B cell (primary cell): ENCODE results near the gene ARMC9. TPM values are rescaled to one million over a fixed set of nuclear protein-coding genes. Genes with fewer than 3 reads are reported as not detected.
"Not testable (repeated sequence)": the region's sequence is repeated elsewhere in the genome, so short reads cannot be mapped to it uniquely, and the experiment has no call there.

Experiments used
- ATAC-seq: fragments of 200-7000 bp; cut with Tn5 transposase; one replicate; pipeline ENCODE4 v1.10.0; 2021; ENCODE audit warnings: low read depth, mild to moderate bottlenecking, moderate number of reproducible peaks, moderate library complexity
- CTCF ChIA-PET: fragments of 350-600 bp; sonication (Branson Sonifier 250); formaldehyde crosslinking; loops from one replicate; lab custom pipeline; 2021; ENCODE audit warnings: antibody characterized with exemption, inconsistent platforms; lab: Charles Lee
- POLR2A ChIA-PET: fragments of 350-600 bp; sonication (Branson Sonifier 250); formaldehyde crosslinking; loops from one replicate; lab custom pipeline; 2021; ENCODE audit warnings: antibody characterized with exemption; lab: Charles Lee
- DNase-seq: peaks from one replicate; pipeline ENCODE4 v3.0.0; 2013
- H2AFZ ChIP-seq: 2 replicates; pipeline ENCODE4 v1.6.1; 2012; ENCODE audit warnings: mild to moderate bottlenecking, low read depth, low read length; ENCODE audit not compliant: insufficient read depth, poor library complexity, severe bottlenecking
- H3K27ac ChIP-seq, 2 donors: 1 replicate in 1 of 2; 2 replicates in 1 of 2; pipeline ENCODE4 v1.5.1; 2012 to 2013; ENCODE audit warnings: low read length in 2 of 2, mild to moderate bottlenecking in 2 of 2, moderate library complexity in 1 of 2
- H3K27me3 ChIP-seq, 4 experiments: fragments of 200-600 bp in 1 of 4; sonication (generic) in 1 of 4; replicated peaks in 1 of 4; 1 replicate in 2 of 4; 2 replicates in 2 of 4; pipeline versions ENCODE4 v1.6.1 to v1.7.0; 2013 to 2016; ENCODE audit warnings: low read length in 3 of 4, mild to moderate bottlenecking in 2 of 4, mixed read lengths in 1 of 4, moderate library complexity in 1 of 4; ENCODE audit not compliant: insufficient read depth in 4 of 4, control insufficient read depth in 3 of 4; ENCODE audit errors: control extremely low read depth in 1 of 4
- H3K36me3 ChIP-seq, 2 experiments: replicated peaks in 1 of 2; 1 replicate in 1 of 2; 2 replicates in 1 of 2; pipeline versions ENCODE4 v1.6.1 to v1.7.1; 2013; ENCODE audit warnings: low read length in 1 of 2; ENCODE audit not compliant: insufficient read depth in 2 of 2, control insufficient read depth in 1 of 2; ENCODE audit errors: control extremely low read depth in 1 of 2, extremely low read depth in 1 of 2
- H3K4me1 ChIP-seq, 2 donors: fragments of 200-600 bp in 1 of 2; sonication (generic) in 1 of 2; 1 replicate in 1 of 2; 2 replicates in 1 of 2; pipeline versions ENCODE4 v1.5.1 to v1.6.1; 2013 to 2017; ENCODE audit warnings: low read length in 2 of 2; ENCODE audit not compliant: control insufficient read depth in 2 of 2, insufficient read depth in 2 of 2
- H3K4me2 ChIP-seq: replicated peaks from 2 replicates; pipeline ENCODE3; 2012; ENCODE audit warnings: mild to moderate bottlenecking, low read depth, low read length; ENCODE audit not compliant: poor library complexity, severe bottlenecking
- H3K4me3 ChIP-seq, 5 experiments: fragments of 200-600 bp in 1 of 5; sonication (generic) in 1 of 5; 1 replicate in 3 of 5; 2 replicates in 2 of 5; pipeline versions ENCODE4 v1.5.1 to v1.7.0; 2011 to 2016; ENCODE audit warnings: low read length in 4 of 5, mild to moderate bottlenecking in 4 of 5, low read depth in 2 of 5, control low read depth in 1 of 5, moderate library complexity in 1 of 5; ENCODE audit not compliant: insufficient read depth in 1 of 5; ENCODE audit errors: control extremely low read depth in 1 of 5, extremely low read depth in 1 of 5
- H3K79me2 ChIP-seq: fragments of 200-600 bp; sonication (generic); one replicate; pipeline ENCODE4 v1.6.0; 2016; ENCODE audit warnings: low read length; ENCODE audit not compliant: control insufficient read depth, insufficient read depth
- H3K9ac ChIP-seq: fragments of 200-600 bp; sonication (generic); 2 replicates; pipeline ENCODE4 v1.6.1; 2017; ENCODE audit warnings: mild to moderate bottlenecking, low read length, moderate library complexity
- H3K9me3 ChIP-seq, 3 donors: one replicate each; pipeline versions ENCODE4 v1.6.1 to v1.7.1; 2013; ENCODE audit warnings: low read length in 2 of 3; ENCODE audit not compliant: control insufficient read depth in 2 of 3, insufficient read depth in 1 of 3; ENCODE audit errors: control extremely low read depth in 1 of 3
- H4K20me1 ChIP-seq: 2 replicates; pipeline ENCODE4 v1.6.0; 2012; ENCODE audit warnings: mild to moderate bottlenecking, low read length; ENCODE audit not compliant: insufficient read depth, control insufficient read depth, poor library complexity, severe bottlenecking
- H3K27ac Mint-ChIP-seq: one replicate; pipeline ENCODE4 v1.8.0; 2021; ENCODE audit warnings: mixed read lengths
- H3K27me3 Mint-ChIP-seq: one replicate; pipeline ENCODE4 v1.8.0; 2021; ENCODE audit warnings: mixed read lengths
- H3K4me1 Mint-ChIP-seq: one replicate; pipeline ENCODE4 v1.8.0; 2021; ENCODE audit warnings: mixed read lengths
- H3K4me3 Mint-ChIP-seq: one replicate; pipeline ENCODE4 v1.8.0; 2021; ENCODE audit warnings: mixed read lengths
- H3K9me3 Mint-ChIP-seq: one replicate; pipeline ENCODE4 v1.8.0; 2022; ENCODE audit warnings: mixed read lengths; ENCODE audit not compliant: insufficient read depth
- EZH2 ChIP-seq: IDR thresholded peaks from 2 replicates; pipeline ENCODE4 v1.6.1; 2012; ENCODE audit warnings: borderline replicate concordance, low read depth, mild to moderate bottlenecking, moderate library complexity, low read length; ENCODE audit not compliant: insufficient read depth, poor library complexity, severe bottlenecking
- WGBS: methylation state at CpG from one replicate; pipeline ENCODE4 v1.1.5; 2013; ENCODE audit warnings: missing lambda C conversion rate; ENCODE audit not compliant: insufficient coverage; 5-methylcytosine and 5-hydroxymethylcytosine counted together
- intact Hi-C: fragments of 100-400 bp; cut with micrococcal nuclease; formaldehyde crosslinking; loops from one replicate; pipeline ENCODE4 v1.10.0; 2022
- polyA plus RNA-seq: library from polyadenylated mRNA; depleted of rRNA; stranded (reverse); fragments of >200 nt; gene quantifications from 2 replicates; pipeline ENCODE4 v1.2.3, GENCODE V29; 2012
- total RNA-seq, 2 donors: library from RNA; stranded (reverse); fragments of 120-200 nt in 1 of 2; gene quantifications; 1 replicate in 1 of 2; 2 replicates in 1 of 2; pipeline versions ENCODE4 v1.2.3 to v1.2.4, GENCODE V29; 2013 to 2022
- TF ChIP-seq, protein P1 (sequence below): fragments of 200-600 bp; IDR thresholded peaks from one replicate; pipeline ENCODE4 v1.8.0; 2022; ENCODE audit warnings: antibody characterized with exemption, mild to moderate bottlenecking

Gene ARMC9
- total and polyA plus RNA-seq, 2 donors (not counting 1 experiment from before 2014, with no cell fraction given) = 0.40 to 5.4 TPM

DNA sequence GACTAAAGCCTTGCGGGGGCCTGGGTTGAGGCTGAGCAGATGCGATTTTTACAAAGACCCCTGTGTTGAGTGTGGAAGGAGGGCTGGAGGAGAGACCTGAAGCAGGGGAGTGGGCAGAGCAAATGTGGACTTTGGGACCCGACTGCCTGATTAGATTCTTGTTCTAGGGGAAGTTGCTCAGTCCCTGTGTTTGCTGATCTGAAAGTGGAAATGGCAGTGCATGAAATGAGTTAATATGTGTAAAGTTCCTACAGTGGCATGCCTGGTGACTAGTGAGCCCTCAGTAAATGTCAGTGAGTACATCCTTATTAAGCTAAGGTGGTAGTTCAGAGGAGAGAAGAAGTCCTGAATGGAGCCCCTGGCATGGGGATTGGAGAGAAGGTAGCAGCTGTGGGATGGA is 52.3 kb downstream of the ARMC9 start:
- no peaks in the 10 kb centered on the region for H4K20me1 ChIP-seq
- H3K4me1 ChIP-seq = no peaks in the 10 kb centered on the region
- ATAC-seq (no peak), DNase-seq (no peak)
- Mint-ChIP-seq H3K27me3 (no peaks in the 10 kb centered on the region), H3K27ac (no peak overlapping the region), H3K4me3 (no peak overlapping the region), H3K4me1 (no peaks in the 10 kb centered on the region), H3K9me3 (no peaks in the 10 kb centered on the region)
- WGBS = 90% methylated on average over 3 of the region's 3 CpGs
- intact Hi-C loops = no loop called here
- H3K27ac ChIP-seq = no peak overlapping the region
- no peaks in the 10 kb centered on the region for H3K9me3 ChIP-seq
- no peak overlapping the region for H2AFZ ChIP-seq
- no peak for TF ChIP-seq EZH2
- TF ChIP-seq, protein P1, sequence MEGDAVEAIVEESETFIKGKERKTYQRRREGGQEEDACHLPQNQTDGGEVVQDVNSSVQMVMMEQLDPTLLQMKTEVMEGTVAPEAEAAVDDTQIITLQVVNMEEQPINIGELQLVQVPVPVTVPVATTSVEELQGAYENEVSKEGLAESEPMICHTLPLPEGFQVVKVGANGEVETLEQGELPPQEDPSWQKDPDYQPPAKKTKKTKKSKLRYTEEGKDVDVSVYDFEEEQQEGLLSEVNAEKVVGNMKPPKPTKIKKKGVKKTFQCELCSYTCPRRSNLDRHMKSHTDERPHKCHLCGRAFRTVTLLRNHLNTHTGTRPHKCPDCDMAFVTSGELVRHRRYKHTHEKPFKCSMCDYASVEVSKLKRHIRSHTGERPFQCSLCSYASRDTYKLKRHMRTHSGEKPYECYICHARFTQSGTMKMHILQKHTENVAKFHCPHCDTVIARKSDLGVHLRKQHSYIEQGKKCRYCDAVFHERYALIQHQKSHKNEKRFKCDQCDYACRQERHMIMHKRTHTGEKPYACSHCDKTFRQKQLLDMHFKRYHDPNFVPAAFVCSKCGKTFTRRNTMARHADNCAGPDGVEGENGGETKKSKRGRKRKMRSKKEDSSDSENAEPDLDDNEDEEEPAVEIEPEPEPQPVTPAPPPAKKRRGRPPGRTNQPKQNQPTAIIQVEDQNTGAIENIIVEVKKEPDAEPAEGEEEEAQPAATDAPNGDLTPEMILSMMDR = no peak
- no peaks in the 10 kb centered on the region for H3K36me3 ChIP-seq
- ChIA-PET POLR2A (no interaction called here), CTCF (interaction anchor here (1.0 kb wide), 3 partner anchors 20 to 426 kb away, joined by 4 to 6 read pairs (median 4); no protein-coding TSS in a partner anchor)
- H3K4me3 ChIP-seq = no peak overlapping the region
- no peak overlapping the region for H3K4me2 ChIP-seq
- H3K27me3 ChIP-seq = no peaks in the 10 kb centered on the region
- H3K9ac ChIP-seq = no peak overlapping the region
- H3K79me2 ChIP-seq = no peaks in the 10 kb centered on the region

DNA sequence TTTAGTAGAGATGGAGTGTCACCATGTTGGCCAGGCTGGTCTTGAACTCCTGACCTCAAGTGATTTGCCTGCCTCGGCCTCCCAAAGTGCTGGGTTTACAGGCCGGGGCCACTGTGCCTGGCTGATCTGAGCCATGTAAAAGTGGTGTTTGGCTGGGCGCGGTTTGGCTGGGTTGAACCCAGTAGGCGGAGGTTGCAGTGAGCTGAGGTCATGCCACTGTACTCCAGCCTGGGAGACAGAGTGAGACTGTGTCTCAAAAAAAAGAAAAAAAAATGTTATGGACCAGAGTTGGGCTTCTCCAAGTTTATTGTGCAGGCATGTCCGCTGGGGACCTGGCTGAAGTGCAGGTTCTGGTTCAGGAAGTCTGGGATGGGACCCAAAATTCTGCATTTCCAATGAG is 54.9 kb downstream of the ARMC9 start:
- H3K9ac ChIP-seq, intact Hi-C loops, H3K27ac Mint-ChIP-seq, CTCF ChIA-PET, H3K4me3 ChIP-seq, H3K4me1 Mint-ChIP-seq, H3K9me3 ChIP-seq, H4K20me1 ChIP-seq, H3K4me2 ChIP-seq, H3K36me3 ChIP-seq, ATAC-seq, DNase-seq, H3K9me3 Mint-ChIP-seq, H3K79me2 ChIP-seq, H3K4me3 Mint-ChIP-seq, H3K4me1 ChIP-seq, H3K27me3 Mint-ChIP-seq, H3K27ac ChIP-seq, H3K27me3 ChIP-seq, POLR2A ChIA-PET, H2AFZ ChIP-seq: not testable (repeated sequence)
- 96% methylated on average over 6 of the region's 6 CpGs for WGBS
